GM23248 (cell line): ENCODE measurements around the gene L3MBTL4.

Source experiments
- EZH2 ChIP-seq: fragments of 200-600 bp; sonication (generic); IDR thresholded peaks from 2 replicates; pipeline ENCODE4 v1.6.1; 2018; ENCODE audit warnings: antibody characterized with exemption, mild to moderate bottlenecking; ENCODE audit not compliant: insufficient read depth, poor library complexity, severe bottlenecking
- EZH2phosphoT487 ChIP-seq: fragments of 200-600 bp; sonication (generic); IDR thresholded peaks from 2 replicates; pipeline ENCODE4 v1.6.1; 2018; ENCODE audit warnings: antibody characterized with exemption, moderate library complexity, mild to moderate bottlenecking, low read depth; ENCODE audit not compliant: insufficient read depth

DNA sequence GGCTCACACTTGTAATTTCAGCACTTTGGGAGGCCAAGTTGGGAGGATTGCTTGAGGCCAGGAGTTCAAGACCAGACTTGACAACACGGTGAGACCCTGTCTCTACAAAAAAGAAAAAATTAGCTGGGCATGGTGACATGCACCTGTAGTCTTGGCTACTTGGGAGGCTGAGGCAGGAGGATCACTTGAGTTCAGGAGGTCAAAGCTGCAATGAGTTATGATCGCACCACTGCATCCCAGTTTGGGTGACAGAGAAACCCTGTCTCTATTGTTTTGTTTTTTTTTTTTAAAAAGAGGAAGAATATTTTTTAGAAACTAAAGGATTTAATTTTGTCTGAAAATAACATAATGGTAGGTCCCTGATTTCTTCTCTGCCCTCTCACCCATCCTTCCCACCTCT, 440.0 kb downstream of the L3MBTL4 start:
- TF ChIP-seq EZH2 (no peak), EZH2phosphoT487 (no peak)
